SW480 (cell line): ENCODE data around the gene TRIM41.
"Not testable (repeated sequence)": the region's sequence is repeated elsewhere in the genome, so short reads cannot be mapped to it uniquely, and the experiment has no call there.

Experiments
- DNase-seq: peaks from one replicate; pipeline ENCODE4 v3.0.0-alpha.2; 2016; ENCODE audit warnings: low spot score

Gene TRIM41

DNA sequence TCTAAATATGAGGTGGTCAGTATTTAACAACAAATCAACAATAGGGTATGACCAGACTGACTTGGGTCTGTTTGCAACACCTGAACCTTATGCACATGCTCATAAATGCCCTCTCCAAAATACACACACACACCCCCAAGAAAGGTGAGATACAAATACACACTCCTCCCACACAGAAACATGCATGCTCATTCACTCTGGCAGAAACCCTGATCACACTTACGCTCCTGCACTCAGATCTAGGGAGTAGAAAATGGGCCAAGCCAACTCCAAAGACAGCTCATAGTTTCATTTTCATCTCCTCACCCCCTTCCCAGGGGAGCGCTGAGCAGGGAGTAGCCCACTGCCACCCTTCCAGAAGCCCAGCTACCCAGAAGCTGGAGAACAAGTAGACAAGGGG, 29.4 kb upstream of the TRIM41 start:
- DNase-seq, result no peak

DNA sequence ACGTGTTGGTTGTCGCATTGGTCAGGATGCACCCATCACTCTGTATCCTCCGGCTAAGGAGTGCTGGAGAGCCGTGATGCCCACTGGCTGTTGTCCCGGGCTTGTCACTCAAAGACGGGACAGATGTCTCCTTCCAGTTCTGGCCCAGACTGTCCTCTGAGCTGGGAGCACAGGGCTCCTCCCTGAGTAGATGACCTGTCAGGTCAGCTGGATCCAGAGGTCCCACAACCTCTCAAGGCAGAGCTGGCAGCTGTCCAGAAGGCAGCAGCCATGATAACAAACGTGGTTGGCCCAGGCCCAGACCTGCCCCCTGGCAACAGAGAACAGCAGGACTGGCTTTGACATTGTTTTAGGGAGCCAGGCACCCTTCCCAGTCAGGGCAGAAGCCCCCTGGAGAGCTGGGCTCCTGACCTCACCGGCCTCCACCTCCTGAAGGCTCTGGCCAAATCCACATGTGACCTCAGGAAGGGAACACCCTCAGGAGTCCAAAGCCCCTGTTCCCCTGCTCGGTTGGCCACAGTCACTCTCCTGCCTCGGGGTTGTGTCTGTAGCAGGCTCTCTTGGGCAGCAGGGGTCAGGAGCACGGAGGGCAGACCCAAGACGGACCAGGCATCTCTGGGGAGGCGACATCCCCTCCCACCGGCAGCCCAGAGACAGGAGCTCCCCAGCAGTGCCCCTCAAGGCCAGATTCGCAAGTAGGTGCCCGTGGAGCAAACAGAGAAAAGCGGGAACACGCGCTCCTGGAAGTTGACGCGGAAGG, 28.4 kb upstream of the TRIM41 start:
- no peak for DNase-seq

DNA sequence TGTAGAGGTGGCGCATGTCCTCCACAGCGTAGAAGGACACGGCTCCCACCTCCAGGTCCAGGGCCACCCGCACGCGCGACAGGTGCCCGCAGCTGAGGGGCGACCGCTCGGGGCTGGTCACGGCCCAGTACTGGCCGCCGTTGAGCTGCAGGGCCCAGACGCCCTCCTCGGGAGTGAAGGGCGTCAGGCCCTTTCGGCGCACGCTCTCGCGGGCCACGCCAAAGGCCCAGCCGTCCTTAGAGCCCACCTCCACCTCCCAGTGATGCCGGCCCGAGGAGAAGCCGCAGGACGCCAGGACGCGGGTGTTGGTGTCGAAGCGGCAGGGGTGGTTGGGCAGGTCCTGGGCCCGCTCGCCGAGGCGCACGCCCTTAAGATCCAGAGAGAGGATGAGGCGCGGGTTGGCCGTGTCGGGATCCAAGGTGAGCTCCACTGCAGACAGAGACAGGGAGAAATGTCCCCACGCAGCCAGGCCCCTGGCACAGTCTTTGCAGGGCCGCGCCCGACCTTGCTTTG, 27.8 kb upstream of the TRIM41 start:
- no peak for DNase-seq

DNA sequence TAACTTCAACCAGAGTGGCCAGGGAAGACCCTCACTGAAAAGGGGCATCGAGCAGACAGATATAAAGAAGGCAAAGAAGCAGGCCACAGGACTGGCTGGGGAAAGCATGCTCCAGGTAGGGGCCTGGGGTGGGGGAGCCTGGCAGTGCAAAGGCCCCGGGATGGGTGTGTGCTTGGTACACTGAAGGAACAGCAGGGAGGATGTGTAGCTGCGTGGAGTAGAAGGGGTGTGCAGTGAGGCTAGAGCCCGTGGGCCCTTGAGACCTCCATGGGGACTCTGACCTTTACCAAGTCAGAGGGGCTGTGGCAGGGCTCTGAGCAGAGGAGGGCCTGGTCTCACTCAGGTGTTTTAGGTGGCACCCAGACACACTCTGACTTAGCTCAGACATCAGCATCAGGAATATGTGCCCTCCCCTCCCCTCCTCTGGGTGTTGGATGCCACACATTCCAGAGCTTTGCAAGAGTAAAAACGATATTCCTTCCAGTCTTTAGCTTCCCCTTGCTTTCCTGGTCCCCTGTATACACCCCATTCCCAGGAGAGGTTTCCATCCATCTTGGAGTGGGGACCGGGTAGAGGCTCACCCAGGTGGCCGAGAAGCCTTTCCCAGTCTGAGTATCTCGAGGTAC, 25.6 kb upstream of the TRIM41 start:
- DNase-seq, result no peak

DNA sequence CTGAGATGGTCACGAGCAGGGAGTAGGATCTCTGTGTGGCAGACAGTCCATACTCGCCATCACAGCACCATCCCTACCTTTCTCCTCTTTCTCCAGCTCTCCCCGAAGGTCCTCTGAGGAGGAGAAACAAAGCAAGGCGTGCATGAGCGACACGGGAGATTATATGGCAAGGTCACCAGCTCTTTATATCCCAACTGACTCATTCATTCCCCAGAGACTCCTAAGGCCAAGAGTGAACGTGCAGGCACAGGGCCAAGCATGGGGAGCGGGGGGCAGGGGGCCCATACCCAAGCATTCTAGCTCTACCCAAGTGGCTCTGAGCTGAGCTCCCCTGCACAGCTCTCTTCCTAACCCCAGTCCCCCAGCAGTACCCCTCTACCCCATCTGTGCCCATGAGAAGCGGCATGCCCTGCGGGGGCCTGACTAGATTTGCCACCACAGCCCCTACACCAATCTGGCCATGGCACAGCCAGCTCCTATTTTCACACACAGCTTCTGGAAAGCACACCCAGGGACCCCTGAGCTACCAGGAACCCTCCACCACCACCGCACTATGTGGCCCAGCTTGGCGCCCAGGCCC, 24.9 kb upstream of the TRIM41 start:
- DNase-seq, result no peak

DNA sequence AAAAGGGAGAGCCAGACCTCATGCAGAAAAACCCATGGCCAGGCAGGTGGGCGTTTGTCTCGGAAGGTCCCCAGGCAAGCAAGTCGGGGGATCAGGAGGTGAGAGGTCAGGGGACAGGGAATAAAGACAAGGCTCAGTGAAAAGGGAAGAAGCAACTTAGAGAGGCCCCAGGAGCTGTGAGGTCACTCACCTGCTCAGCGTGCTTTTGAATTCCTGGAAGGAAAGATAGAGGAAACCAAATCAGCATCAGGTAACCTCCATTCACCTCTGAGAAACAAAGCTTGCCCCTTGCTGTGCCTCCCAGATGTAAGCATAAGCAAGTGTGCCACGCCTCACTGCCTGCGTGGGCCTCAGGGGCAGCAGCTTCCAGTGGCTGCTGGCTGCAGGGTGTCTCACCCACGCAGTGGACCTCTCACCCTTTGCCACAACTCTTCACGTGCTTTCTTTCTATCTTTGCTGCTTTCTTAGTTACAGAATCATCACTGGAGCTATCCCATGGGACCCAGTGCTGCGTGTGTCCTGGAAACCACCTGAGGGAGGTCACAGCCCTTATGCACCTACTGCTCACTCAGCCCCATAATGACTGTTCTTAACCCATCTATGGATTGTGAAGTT, 24.1 kb upstream of the TRIM41 start:
- DNase-seq, result no peak

DNA sequence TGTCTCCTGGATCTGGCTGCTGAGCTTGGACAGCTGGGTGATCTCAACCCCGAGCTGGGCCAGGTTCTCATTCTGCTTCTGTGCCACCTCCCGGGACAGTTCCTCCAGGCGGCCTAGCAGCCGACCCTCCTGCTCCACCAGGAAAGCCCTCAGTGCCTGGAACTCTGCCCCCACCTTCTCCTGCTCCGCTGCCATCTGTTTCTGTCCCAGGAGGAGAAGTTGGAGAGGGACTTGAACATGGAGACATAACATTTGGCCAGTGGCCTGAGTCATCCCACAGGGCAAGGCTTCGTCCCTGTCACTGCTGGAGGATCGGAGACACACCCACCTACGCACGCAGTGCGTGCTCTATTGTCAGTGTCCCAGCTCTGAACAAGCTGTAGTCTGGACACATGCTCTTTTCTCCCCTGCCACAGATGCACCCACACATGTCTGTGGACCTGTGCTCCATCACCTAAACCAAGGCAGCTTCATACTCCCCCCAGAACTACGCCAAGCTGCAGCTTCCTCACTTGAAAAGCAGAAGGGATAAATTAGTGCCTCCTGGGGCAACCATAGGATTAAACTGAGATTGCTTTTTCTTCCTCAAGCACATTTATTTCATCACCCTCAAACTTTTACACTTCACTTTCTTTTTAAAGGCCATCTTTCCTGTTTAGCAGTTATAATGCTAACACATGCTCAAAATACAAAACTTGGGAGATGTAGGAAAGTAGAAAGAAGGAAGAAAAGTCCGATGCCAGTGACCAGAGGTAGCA, 23.0 kb upstream of the TRIM41 start:
- DNase-seq, result no peak

DNA sequence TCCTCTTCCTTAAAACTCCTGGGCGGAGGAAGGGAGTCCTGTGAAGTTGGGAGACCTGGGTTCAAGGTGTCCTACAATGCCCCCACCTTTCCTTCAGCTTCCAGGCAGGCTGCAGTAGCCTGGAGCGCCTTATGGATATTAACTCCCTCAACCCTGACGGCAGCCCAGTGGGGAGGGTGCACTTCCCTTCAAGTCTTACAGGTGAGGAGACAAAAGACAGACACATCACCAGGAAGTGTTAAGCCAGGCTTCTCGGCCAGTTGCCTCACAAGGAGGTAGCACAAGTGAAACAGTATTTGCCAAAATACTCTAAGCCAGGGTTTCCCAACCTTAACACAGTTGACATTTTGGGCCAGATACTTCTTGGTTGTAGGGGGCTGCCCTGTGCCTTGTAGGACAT, 22.3 kb upstream of the TRIM41 start:
- DNase-seq, result no peak

DNA sequence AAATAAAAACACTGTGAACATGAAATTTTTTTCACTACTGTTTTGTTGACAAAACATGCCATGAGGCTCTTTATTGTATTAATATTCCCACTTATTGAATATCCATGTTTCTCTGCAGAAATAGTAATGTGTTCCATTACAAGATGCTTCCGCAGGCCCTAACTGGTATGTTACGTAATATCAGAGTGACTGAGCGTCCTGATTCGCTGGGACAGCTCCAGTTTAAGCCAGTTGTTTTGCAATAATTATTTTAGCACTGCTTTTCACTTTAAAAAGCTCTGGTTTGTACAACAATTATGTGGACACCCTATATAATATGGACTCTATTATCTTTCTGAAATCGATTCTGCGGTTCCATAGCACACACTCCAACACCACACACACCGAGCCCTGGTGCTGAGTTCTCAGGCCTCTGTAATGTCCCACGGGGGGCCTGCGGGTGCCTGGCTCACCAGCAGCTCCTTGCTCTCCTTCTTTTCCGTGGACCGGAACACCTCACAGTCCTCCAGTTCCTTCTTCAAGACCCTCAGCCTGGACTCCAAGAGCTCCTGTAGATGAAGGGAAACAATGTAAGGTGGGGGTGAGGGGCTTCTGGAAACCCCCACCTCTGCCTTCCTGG, 19.9 kb upstream of the TRIM41 start:
- DNase-seq, result no peak

DNA sequence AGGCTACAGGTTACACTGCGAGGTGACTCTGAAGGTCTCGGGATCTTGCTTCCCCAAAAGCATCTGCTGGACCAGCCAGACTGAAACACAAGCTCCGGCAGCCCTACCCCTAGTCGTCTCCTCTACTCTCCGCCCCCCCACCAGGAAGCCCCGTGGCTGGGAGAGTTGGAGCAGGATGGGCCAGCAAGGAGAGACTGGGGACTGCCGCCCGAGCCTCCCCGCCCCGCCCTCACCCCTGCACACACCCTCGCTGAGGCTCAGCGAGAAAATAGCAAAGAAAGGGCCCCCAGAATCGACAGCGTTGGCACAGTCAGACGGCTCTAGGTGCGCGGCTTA, 19.3 kb upstream of the TRIM41 start:
- DNase-seq, result peak; percentile 54

DNA sequence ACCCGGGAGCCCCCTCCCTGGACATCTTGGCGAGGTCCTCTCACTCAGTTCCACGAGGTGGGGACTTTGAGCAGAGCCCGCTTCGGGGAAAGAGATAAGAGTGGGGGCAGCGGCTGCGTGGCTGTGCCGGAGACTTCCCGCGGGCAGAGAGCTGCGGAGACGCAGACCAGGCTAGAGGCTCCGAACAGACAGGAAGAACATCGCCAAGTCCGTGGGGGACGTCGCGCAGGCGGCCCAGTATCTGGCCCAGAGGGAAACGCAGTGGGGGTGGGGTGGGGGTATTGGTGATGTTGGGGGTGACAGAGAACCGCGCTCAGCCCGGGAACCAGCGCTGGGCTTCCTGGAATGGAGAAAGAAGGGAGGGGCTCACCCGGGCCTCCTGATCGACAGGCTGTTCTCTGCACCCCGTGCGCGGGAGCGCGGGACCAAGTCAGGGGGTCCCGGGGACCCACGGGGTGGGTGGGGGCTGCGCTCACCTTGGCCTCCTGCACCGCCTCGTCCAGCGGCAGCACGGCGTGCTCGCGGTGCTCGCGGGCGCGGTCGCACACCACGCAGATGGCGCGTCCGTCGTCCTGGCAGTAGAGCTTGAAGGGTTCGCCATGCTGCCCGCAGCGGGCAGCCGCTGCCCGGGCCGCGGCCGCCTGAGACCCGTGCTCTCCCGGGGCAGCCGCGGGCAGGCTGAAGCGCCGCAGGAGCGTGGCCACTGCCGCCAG, 18.8 kb upstream of the TRIM41 start:
- peak; percentile 60 for DNase-seq

DNA sequence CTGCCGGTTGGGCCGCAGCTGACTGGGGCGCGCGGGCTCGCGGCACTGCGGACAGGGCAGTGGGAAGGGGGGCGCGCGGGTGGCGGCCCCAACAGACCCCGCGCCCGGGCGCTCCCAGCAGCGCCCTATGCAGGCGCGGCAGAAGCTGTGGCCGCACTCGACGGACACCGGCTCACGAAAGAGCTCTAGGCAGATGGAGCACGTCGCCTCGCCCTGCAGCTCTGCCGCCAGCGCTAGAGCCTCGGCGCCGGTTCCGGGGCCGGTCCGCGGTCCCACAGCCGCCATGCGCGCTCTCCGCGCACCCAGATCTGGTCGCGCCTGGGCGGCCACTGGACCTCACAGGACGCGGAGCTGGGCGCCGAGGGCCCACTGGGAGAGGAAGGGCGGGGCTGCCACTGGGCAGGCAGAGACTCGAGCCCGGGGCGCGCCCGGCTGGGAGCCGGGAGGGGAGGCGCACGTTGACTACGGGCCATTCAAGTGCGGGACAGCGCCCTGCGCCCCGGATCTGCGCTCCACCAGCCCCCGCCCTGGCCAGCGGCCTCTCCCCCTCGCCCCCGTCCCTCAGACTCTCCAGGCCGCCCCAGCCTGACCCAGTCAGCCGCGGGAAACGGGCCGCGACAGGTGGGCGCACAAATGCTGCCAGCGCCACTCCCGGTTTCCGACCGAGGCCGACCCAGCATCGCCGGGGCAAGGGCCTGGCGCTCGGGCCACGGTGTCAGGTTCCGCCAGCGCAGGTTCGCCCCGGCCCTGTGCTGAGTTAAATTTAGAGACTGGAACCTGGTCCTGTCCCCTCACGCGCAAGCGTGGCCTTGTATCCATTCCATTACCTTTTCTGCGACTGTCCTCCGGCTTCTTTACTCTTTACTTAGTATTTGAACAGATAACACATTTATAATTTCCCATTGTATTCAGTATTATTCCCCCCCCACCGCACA, 18.0 kb upstream of the TRIM41 start, which contains the start of gene TRIM7:
TSS of gene TRIM7 (minus strand) at position 371 of the 935 bp plus-strand sequence. CDS start at position 285, 86 bp downstream.
- DNase-seq, result peak; percentile 75

DNA sequence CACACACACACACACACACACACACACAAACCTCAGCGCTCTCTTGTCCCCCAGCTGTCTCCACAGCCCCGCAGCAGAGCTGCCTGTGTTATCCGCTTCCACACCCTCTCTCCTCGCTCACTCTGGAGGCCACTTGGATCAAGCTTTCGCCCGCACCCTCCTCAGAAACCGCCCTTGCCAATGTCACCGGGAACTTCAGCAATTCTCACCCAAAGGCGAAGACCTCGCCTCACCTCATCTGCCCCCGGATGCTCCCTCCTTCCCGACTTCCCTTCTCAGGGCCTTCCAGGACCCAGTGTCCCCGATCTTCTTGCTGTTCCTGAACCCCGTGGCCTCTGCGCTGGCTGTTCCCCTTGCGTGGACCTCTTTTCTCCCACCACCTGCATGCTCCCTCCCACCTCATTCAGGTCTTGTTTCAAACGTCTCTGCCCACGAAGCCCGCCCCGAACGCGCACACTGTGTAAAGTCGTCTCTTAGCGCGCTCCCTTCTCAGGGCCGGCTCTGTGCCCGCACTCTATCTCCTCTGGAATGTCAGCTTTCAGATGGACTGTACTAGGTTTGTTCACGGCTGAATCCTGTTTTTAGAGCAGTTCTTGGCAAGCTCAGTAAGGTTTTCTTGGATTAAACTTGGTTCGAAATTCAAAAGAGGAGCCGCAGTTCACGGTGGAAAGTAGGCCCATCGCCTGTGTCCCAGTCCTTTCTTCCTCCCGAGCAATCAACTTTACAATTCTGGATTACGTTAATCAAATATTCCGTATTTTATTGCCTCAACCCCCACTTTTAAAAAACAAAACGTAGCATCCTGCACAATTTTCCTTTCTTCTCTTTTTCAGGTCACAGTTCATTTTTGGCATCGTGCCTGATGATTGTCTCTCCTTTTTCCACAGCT, 17.1 kb upstream of the TRIM41 start:
- peak; percentile 58 for DNase-seq

DNA sequence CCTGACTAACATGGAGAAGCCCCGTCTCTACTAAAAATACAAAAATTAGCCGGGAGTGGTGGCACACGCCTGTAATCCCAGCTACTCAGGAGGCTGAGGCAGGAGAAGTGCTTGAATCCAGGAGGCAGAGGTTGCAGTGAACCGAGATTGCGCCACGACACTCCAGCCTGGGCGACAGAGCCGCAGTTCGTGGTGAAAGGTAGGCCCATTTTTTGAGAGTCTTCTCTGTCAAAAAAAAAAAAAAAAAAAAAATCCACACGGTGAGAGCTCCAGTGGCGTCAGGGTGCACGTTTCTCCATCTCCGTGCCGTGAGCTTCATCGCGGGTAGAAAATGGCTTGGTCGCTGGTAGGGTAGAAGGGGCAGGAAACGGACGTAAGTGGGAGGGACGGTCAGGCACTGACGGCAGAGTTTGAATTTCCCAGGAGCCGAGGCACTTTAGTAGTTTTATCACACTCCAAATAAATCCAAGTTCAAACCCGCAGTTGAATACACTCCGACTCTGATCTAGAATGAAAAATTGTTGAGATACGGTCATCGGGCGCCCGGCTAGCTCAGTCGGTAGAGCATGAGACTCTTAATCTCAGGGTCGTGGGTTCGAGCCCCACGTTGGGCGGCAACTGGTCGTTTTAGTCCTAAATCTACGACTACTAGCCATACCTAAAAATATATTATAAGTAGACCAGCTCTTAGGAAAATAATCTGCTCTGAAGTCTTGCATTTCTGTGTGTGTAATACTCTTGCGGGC, 15.7 kb upstream of the TRIM41 start:
- peak; percentile 94 for DNase-seq

DNA sequence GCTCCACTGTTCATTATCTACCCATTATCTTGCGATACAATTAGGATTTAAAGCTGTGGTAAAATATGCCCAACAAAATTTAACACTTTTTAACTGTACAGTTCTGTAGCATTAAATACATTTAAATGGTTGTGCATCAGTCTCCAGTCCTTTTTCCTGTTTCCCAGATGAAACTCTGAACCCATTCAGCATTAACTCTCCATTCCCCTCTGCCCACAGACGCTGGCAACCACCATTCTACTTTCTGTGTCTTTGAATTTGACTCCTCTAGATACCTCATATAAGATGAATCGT, 15.2 kb upstream of the TRIM41 start:
- DNase-seq, result no peak

DNA sequence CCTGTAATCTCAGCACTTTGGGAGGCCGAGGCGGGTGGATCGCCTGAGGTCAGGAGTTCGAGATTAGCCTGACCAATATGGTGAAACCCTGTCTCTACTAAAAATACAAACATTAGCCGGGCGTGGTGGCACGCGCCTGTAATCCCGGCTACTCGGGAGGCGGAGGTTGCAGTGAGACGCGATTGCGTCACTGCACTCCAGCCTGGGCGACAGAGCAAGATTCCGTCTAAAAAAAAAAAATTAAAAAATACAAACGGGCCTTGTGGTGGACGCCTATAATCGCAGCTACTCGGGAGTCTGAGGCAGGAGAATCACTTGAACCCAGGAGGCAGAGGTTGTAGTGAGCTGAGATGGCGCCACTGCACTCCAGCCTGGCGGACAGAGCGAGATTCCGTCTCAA, 14.1 kb upstream of the TRIM41 start:
- DNase-seq, result not testable (repeated sequence)

DNA sequence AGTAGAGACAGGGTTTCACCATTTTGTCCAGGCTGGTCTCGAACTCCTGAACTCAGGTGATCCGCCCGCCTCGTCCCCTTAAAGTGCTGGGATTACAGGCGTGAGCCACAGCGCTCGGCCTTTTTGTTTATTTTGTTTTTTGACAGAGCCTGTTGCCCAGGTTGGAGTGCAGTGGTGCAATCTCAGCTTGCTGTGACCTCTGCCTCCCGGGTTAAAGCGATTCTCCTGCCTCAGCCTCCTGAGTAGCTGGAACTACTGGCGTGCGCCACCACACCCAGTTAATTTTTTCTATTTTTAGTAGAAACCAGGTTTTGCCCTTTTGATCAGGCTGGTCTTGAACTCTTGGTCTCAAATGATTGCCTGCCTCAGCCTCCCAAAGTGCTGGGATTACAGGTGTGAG, 12.9 kb upstream of the TRIM41 start:
- not testable (repeated sequence) for DNase-seq

DNA sequence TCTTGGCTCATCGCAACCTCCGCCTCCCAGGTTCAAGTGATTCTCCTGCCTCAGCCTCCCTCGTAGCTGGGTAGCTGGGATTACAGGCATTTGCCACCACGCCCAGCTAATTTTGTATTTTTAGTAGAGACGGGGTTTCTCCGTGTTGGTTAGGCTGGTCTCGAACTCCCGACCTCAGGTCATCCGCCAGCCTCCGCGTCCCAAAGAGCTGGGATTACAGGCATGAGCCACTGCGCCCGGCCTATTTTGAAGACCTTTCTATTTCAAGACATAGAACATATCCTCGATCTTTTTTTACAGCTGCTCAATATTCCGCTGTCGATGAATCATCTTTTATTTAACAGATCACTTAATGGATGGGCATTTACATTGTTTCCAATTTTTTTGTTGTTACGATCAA, 12.4 kb upstream of the TRIM41 start:
- not testable (repeated sequence) for DNase-seq
